Chondrocyte (in vitro differentiated cells): ENCODE data around the gene WDR74. TPM values are rescaled to one million over a fixed set of nuclear protein-coding genes. Genes with fewer than 3 reads are reported as not detected.

ENCODE experiments used
- DNase-seq: peaks from one replicate; pipeline ENCODE4 v3.0.0; 2021; ENCODE audit warnings: mixed read lengths, low spot score
- H3K27ac Mint-ChIP-seq: one replicate; pipeline ENCODE4 v1.8.0; 2021; ENCODE audit warnings: mild to moderate bottlenecking, moderate library complexity, mixed read lengths; ENCODE audit not compliant: unreplicated experiment
- H3K27me3 Mint-ChIP-seq: 2 replicates; pipeline ENCODE4 v1.8.0; 2021; ENCODE audit warnings: low read depth, mixed read lengths
- H3K36me3 Mint-ChIP-seq: 2 replicates; pipeline ENCODE4 v1.8.0; 2021; ENCODE audit warnings: low read depth, mixed read lengths
- H3K4me1 Mint-ChIP-seq: 2 replicates; pipeline ENCODE4 v1.8.0; 2021; ENCODE audit warnings: low read depth, mild to moderate bottlenecking, mixed read lengths
- H3K4me3 Mint-ChIP-seq: one replicate; pipeline ENCODE4 v1.8.0; 2021; ENCODE audit warnings: mild to moderate bottlenecking, moderate library complexity, mixed read lengths; ENCODE audit not compliant: unreplicated experiment
- H3K9me3 Mint-ChIP-seq: 2 replicates; pipeline ENCODE4 v1.8.0; 2021; ENCODE audit warnings: low read depth, mixed read lengths
- CTCF ChIP-seq: fragments of 200-600 bp; sonication (generic); IDR thresholded peaks from 2 replicates; pipeline ENCODE4 v1.5.0; 2021; ENCODE audit warnings: antibody characterized with exemption, mild to moderate bottlenecking, moderate library complexity
- total RNA-seq: library from RNA; stranded (reverse); gene quantifications from 3 replicates; pipeline ENCODE4 v1.2.1, GENCODE V29; 2021

WDR74 gene
- total RNA-seq, 1 donor from 2014 or later = 27.9 TPM

- H3K27me3 Mint-ChIP-seq = no peaks in the 10 kb centered on the region
- no peak overlapping the region for H3K27ac Mint-ChIP-seq
- peaks cover 28% of the 10 kb centered on the region for H3K4me1 Mint-ChIP-seq
- H3K9me3 Mint-ChIP-seq = no peaks in the 10 kb centered on the region
- TF ChIP-seq CTCF = no peak
- H3K36me3 Mint-ChIP-seq = peaks cover 35% of the 10 kb centered on the region
- DNase-seq = no peak
- no peak overlapping the region for H3K4me3 Mint-ChIP-seq
Measured at GRCh38 chr11:62794201-62794775, 45.1 kb downstream of the WDR74 start.

GRCh38 chr11:62792202-62792575 is 47.2 kb downstream of the WDR74 start:
- no peaks in the 10 kb centered on the region for H3K27me3 Mint-ChIP-seq
- no peaks in the 10 kb centered on the region for H3K9me3 Mint-ChIP-seq
- H3K4me3 Mint-ChIP-seq = peak overlapping the region; percentile 88
- H3K4me1 Mint-ChIP-seq = peaks cover 45% of the 10 kb centered on the region
- no peak for DNase-seq
- peak overlapping the region; percentile 94 for H3K27ac Mint-ChIP-seq
- TF ChIP-seq CTCF = peak; percentile 4
- H3K36me3 Mint-ChIP-seq = peaks cover 27% of the 10 kb centered on the region

- Mint-ChIP-seq H3K4me1 (peaks cover 45% of the 10 kb centered on the region), H3K4me3 (peak within 1 kb of the TSS; percentile 88), H3K36me3 (peaks cover 25% of the 10 kb centered on the region), H3K27ac (peak within 1 kb of the TSS; percentile 94), H3K9me3 (no peaks in the 10 kb centered on the region), H3K27me3 (no peaks in the 10 kb centered on the region)
- DNase-seq = peak; percentile 95
- peak; percentile 45 for TF ChIP-seq CTCF
Measured at GRCh38 chr11:62791501-62792201, 47.7 kb downstream of the WDR74 start, which contains the start of gene TMEM223. TMEM223 (minus strand) TSS chr11:62792006; CDS start chr11:62791994, 12 bp downstream.

- peak overlapping the region; percentile 76 for H3K27ac Mint-ChIP-seq
- peaks cover 12% of the 10 kb centered on the region for H3K36me3 Mint-ChIP-seq
- H3K4me3 Mint-ChIP-seq = no peak overlapping the region
- no peaks in the 10 kb centered on the region for H3K9me3 Mint-ChIP-seq
- H3K4me1 Mint-ChIP-seq = peaks cover 54% of the 10 kb centered on the region
- no peak for DNase-seq
- TF ChIP-seq CTCF = no peak
- H3K27me3 Mint-ChIP-seq = no peaks in the 10 kb centered on the region
Measured at GRCh38 chr11:62789576-62789975, 49.8 kb downstream of the WDR74 start.

- H3K36me3 Mint-ChIP-seq = peaks cover 6% of the 10 kb centered on the region
- H3K4me3 Mint-ChIP-seq = peak overlapping the region; percentile 81
- no peaks in the 10 kb centered on the region for H3K27me3 Mint-ChIP-seq
- DNase-seq = no peak
- H3K27ac Mint-ChIP-seq = peak overlapping the region; percentile 76
- H3K4me1 Mint-ChIP-seq = peaks cover 54% of the 10 kb centered on the region
- no peak for TF ChIP-seq CTCF
- H3K9me3 Mint-ChIP-seq = no peaks in the 10 kb centered on the region
Measured at GRCh38 chr11:62788991-62789390, 50.4 kb downstream of the WDR74 start.
